Epidermal melanocyte (primary cell): ENCODE data around the gene TNFSF4.
"Not testable (repeated sequence)": the region's sequence is repeated elsewhere in the genome, so short reads cannot be mapped to it uniquely, and the experiment has no call there.

Experiments used
- DNase-seq: peaks from one replicate; pipeline ENCODE4 v3.0.0; 2011; ENCODE audit warnings: low spot score; ENCODE audit not compliant: insufficient read length

The TNFSF4 gene

DNA sequence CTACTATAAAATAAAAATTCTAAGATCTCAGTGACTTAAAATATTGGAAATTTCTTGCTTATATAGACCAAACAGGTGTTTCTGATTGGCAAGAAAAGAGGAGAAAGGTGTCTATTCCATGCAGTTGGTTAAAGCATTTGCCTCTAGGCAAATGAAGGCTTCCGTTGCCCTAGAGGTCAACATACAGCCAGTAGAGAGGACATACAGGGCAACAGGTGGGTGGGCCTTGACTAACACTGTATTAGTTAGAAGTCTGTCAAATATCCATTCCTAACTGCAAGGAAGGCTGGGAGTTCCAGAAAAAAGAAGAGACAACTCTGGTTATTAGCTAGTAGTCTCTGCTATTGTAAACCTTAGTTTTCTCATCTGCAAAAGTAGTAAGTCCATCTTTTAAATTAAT, 43.0 kb downstream of the TNFSF4 start:
- no peak for DNase-seq

DNA sequence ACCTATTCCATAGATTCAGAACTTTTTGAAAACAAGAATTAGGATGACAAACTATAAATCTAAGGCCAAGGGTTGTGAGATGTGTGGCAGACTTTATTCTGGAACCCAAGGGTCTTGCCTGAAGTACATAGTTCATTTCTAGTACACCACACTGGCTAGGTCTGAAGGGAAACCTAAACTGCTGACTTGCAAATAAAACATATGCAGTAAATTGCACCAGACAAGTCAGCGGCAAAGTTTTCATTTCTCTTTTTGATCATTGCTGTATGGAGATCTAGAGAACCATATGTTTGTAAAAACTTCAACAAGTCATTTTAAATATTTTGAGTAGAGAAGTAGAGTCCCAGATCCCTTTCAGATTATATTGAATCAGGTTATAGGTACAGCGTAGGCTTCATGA, 43.9 kb downstream of the TNFSF4 start:
- DNase-seq: no peak

DNA sequence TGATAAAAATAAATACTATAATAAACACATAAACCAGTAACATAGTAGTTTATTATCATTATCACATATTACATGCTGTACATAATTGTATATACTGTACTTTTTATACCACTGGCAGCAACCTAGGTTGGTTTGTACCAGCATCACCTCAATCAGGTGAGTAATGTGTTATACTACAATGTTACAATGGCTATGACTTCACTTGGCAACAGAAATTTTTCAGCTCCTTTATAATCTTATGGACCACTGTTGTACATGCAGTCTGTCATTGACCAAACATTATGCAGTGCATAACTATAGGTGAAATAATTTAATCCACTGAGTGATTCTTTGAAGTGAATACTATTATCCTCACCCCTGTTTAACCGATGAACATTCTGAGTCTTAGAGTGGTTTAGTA, 44.5 kb downstream of the TNFSF4 start:
- no peak for DNase-seq

DNA sequence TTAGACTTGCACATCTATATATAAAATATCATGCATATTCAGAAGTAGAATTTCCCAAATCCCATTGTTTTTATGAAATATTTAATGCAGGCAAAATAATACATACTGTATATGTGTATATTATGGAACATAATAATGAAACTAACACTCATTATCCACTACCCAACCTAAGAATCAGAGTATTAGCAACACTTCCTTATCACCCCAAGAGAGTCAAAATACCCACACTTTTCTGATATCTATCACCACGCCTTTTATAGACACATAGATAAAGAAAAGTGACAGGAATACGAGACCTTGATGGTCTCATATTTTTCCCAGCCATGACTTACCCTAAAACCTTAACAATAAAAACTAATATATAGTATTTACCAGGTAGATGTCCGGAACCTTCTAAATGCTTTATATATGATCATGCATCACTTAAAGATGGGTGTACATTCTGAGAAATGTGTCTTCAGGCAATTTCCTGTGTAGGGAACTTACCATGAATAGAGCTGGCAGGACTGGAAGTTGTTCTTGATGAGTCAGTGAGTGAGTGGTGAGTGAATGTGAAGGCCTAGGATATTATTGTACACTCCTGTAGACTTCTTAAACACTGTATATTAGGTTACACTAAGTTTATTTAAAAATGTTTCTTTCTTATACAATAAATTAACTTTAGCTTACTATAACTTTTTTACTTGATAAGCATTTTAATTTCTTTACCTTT, 45.5 kb downstream of the TNFSF4 start:
- DNase-seq: no peak

DNA sequence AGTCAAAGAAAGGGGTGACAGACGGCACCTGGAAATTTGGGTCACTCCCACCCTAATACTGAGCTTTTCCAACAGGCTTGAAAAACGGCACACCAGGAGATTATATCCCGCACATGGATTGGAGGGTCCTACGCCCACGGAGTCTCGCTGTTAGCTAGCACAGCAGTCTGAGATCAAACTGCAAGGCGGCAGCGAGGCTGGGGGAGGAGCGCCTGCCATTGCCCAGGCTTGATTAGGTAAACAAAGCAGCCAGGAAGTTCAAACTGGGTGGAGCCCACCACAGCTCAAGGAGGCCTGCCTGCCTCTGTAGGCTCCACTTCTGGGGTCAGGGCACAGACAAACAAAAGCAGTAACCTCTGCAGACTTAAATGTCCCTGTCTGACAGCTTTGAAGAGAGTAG, 53.2 kb downstream of the TNFSF4 start:
- not testable (repeated sequence) for DNase-seq

DNA sequence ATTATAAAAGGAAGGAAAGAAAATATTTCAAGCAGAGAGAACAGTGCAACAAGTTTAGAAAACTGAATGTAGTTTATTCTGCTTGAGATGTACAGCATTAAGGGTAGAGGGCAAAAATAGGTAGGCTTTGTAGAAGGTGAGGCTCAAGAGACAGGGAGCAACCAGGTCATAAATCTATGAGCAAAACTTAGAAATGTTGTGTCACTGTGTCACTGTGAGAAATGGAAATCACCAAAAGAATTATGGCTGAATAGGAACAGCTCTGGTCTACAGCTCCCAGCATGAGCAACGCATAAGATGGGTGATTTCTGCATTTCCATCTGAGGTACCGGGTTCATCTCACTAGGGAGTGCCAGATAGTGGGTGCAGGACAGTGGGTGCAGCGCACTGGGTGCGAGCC, 53.6 kb downstream of the TNFSF4 start:
- DNase-seq: no peak

DNA sequence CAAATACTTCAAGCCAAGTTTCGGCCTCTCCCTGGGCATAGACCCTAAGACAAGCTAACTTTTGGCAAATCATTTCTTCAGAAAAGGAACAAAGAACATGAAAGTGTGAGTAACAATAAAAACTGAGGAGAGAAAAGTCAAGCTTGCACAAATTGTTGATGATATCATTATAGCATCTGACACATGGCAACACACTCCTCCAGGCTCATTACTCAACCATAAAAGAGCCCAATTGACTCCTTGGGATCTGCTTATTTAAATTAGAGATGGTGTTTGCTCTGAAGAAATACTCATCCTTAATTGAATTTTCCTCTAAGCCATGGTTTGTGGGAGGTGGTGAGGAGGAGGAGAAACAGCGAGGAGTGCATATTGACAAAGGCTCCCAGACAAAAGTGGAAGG, 54.5 kb downstream of the TNFSF4 start:
- no peak for DNase-seq

DNA sequence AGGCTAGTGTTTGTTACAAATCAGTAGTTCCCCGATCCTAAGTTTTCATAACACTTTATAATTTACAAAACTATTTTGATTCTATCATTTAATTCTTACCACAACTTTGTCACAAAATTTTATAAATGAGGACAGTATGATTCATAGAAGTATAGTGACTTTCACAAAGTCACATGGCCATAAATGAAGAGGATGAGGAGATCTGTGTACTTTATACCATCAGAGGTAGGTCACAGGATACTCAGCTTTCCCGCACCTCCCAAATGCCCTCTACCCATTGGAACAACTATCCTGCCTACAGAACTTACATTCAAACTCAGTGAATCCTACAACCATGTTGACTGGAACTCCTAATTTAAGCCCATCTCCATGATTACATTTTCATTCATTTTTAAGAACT, 56.3 kb downstream of the TNFSF4 start:
- no peak for DNase-seq

DNA sequence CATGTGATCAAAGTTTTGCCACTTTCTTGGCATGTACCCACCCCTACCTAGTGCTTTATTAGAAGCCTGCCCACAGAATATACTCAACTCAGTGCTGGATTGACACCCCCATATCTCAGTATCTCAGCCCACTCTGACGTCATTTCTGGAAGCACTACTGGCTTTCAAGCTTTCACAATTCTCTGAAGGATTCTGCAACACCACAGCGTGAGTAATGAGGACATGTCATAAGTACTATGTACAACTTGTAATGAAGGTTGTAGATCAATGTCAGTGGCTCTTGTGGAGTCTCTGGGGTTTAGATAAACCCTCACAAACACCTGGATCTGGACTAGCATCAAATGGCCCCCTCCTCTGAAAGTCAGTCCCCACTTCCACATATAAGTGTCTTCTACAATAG, 57.2 kb downstream of the TNFSF4 start:
- no peak for DNase-seq

DNA sequence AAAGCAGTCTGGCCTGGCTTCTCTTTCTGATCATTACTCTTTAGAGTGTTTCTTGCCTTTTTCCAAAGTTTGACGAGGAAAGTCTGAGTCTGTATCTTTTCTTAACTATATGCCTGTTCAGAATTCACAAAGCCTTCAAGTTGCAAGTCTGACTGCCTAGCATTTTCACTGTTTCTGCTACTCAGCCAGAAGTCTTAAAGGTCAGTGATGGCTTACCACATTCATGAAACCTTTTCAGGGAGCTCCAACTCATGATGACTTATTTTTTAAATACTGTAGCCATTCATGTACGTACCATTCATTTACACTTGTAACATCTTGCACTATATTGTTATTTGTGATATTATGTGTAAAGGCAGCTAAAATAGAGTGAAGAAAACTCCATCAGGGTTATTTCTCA, 58.2 kb downstream of the TNFSF4 start:
- DNase-seq: no peak

DNA sequence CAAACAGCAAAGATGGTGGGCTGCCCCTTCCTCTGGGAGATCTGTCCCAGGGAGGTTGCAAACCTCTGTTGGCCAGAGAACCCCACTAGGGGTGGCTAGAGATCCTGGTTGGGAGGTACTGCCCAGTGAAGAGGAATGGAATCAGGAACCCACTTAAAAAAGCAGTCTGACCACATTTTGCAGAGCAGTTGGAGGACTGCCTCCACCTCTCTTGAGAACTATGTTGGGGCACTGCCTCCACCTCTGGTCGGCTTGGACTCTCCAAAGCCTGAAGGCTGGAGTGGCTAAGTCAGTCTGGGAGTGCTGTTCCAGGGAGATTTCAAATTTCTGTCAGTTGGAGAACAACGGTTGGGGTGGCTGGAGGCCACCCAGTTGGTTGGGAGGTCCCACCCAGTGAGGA, 58.6 kb downstream of the TNFSF4 start:
- no peak for DNase-seq

DNA sequence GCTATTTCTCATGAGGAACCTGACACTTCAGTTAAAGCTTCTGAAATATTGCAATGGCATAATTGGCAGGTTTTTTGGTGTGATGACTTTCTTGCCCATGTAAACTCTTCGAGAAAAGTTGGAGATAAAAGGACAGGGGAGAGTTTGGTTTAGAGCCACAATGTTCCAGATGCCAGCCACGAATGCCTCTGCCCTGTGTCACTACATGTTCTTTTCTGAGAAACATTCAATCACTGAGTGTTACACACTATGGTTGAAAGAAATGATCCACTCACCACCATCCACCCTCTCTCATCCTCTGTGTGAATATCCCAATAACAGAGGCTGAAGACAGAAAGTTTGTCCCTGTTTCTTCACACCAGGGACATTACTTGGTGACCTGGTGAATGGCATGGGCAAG, 66.4 kb downstream of the TNFSF4 start:
- DNase-seq: no peak

DNA sequence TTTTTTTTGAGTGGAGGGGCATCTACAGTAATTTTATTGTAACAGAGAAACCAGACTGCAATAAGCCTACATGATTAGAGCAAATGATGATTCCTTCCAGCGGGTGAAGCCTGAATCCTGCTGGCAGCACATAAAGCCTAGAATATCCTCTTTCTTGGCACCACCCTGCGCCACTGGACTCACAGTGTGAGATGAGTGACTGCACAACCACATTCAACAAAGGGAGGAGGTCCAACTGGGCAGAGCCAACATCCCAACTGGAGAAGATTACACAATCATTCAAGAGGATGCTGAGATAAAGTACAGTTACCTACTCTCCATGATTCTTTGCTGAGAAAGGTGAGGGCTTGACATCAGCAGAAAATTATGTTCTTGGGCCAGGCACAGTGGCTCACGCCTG, 67.4 kb downstream of the TNFSF4 start:
- DNase-seq: no peak

DNA sequence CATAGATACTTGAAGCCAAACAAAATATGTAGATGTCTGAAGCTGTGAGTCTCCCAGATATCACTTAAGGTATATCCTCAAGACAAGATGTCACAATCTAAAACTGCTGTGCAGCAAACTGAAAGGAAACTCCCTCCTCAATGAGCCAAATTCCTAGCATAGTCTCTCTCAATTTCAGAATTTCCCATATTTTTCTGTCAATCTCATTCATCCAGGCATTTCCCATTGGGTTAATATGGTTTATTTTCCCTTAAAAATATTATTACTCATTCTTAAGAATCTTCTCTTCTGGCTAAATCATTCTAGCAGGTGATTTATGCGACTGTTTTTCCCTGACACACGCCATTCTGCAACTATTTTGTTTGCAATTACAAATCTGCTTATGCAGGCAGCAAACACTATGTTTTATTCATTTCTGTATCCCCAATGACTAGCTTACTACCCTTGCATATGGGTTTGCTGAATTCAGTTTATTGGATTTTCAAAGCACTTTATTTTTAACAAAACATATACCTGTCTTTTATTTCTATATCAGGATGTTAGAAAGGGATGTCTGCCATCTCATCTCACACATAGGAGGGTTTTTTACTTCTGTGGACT, 69.9 kb downstream of the TNFSF4 start:
- no peak for DNase-seq

DNA sequence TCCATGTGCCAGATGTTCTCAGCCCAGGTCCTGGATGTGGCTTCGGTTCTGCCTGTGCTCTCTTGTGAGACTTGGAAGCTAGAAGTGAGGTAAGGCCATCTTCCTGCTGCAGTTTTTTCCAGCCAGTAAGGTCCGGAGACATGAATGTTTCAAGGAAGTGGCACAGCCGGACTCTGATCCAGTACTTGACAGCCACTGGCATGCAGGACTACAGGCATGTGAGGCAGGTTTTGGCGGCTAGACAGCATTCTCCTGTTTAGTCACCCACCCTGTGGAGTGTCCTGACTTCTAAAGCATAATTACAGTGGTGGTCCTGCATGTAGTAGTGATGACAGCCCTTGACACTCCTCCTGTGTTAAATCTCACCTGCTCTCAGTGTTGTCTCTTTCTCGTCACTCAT, 72.3 kb downstream of the TNFSF4 start:
- DNase-seq: no peak

DNA sequence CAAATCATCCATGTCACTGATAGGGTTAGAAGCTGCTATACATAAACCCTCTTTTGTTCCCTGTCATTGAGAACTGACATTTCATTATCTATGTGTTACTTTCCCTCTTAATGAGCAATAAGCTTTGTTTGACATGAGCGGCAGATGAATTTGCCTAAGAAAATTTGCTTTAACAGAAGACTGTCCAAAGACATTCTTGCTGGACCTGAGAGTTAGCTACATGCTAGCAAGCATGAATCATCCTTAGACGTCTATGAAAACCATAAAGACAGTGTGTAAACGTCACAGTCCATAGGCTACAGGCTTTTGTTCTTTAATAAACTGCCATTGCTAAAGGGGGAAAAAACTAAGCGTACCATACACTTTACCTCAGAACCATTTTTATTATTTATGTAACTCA, 73.1 kb downstream of the TNFSF4 start:
- no peak for DNase-seq
